Right lobe of liver (tissue), 6 donors: ENCODE results near the gene ZNF511. TPM values are rescaled to one million over a fixed set of nuclear protein-coding genes. Genes with fewer than 3 reads are reported as not detected.

Experiments used
- ATAC-seq, 4 donors: fragments of 200-7000 bp; cut with Tn5 transposase; one replicate each; pipeline ENCODE4 v1.9.1; 2020; ENCODE audit warnings: mild to moderate bottlenecking in 4 of 4, moderate library complexity in 4 of 4
- DNase-seq, 3 donors: peaks; one replicate each; pipeline ENCODE4 v3.0.0-alpha.2; 2020
- H3K27ac ChIP-seq, 3 donors: fragments of 200-600 bp; one replicate each; pipeline ENCODE4 v1.8.0; 2022
- H3K27me3 ChIP-seq, 2 donors: fragments of 200-600 bp; one replicate each; pipeline ENCODE4 v1.8.0; 2022
- H3K36me3 ChIP-seq, 4 donors: fragments of 200-600 bp; sonication (generic) in 1 of 4; one replicate each; pipeline versions ENCODE4 v1.5.1 to v1.8.0; 2017 to 2022; ENCODE audit warnings: control low read depth in 1 of 4
- H3K4me1 ChIP-seq, 4 donors: fragments of 200-600 bp; sonication (generic) in 1 of 4; one replicate each; pipeline versions ENCODE4 v1.5.1 to v1.8.0; 2017 to 2022; ENCODE audit warnings: control low read depth in 1 of 4
- H3K4me3 ChIP-seq, 3 donors: fragments of 200-600 bp; one replicate each; pipeline ENCODE4 v1.8.0; 2022
- H3K9me3 ChIP-seq, 4 donors: fragments of 200-600 bp; sonication (generic) in 1 of 4; one replicate each; pipeline versions ENCODE4 v1.5.1 to v1.8.0; 2017 to 2022; ENCODE audit warnings: control low read depth in 1 of 4
- POLR2A ChIP-seq: fragments of 450-650 bp; IDR thresholded peaks from one replicate; pipeline ENCODE4 v1.6.1; 2017; ENCODE audit warnings: antibody characterized with exemption, mild to moderate bottlenecking
- WGBS: methylation state at CpG from one replicate; pipeline ENCODE4 v1.1.6; 2018; ENCODE audit warnings: low coverage, low lambda C conversion rate; ENCODE audit not compliant: insufficient coverage; ENCODE audit errors: missing lambda C conversion rate; 5-methylcytosine and 5-hydroxymethylcytosine counted together
- intact Hi-C, 2 donors: fragments of 100-400 bp; cut with DNase I; formaldehyde crosslinking; loops; one replicate each; pipeline versions ENCODE4 v1.11.2 to v1.14.1; 2022
- total RNA-seq, 6 experiments: library from RNA; depleted of rRNA in 2 of 6; stranded (reverse); fragments of >200 nt in 2 of 6; fragmentation: NEBNext Ultra II Directional in 3 of 6; extraction: Animal tissue kit (Norgen Biotek cat#: 25700) in 3 of 6; gene quantifications; one replicate each; pipeline versions ENCODE4 v1.1.0 to v1.2.4, GENCODE V29; 2016 to 2023
- TF ChIP-seq, protein P1 (sequence below), 4 donors: fragments of 200-600 bp in 3 of 4; fragments of 450-650 bp in 1 of 4; IDR thresholded peaks; one replicate each; pipeline versions ENCODE4 v1.5.1 to v1.8.0; 2016 to 2022; ENCODE audit warnings: antibody characterized with exemption in 4 of 4, mild to moderate bottlenecking in 2 of 4
- donor health status: DM: no; HTN: yes; CAD: no.
- donor health status: DM: no; HTN: no; CAD: no.
- donor health status: DM: no; HTN: no; CAD: no.
- donor health status: DM: no; HTN: yes; CAD: no.
- donor health status: DM: no; HTN: yes; CAD: no.

The ZNF511 gene
- total RNA-seq, 6 experiments from 2014 or later: 17.4 to 30.2 (median 25.9) TPM

DNA sequence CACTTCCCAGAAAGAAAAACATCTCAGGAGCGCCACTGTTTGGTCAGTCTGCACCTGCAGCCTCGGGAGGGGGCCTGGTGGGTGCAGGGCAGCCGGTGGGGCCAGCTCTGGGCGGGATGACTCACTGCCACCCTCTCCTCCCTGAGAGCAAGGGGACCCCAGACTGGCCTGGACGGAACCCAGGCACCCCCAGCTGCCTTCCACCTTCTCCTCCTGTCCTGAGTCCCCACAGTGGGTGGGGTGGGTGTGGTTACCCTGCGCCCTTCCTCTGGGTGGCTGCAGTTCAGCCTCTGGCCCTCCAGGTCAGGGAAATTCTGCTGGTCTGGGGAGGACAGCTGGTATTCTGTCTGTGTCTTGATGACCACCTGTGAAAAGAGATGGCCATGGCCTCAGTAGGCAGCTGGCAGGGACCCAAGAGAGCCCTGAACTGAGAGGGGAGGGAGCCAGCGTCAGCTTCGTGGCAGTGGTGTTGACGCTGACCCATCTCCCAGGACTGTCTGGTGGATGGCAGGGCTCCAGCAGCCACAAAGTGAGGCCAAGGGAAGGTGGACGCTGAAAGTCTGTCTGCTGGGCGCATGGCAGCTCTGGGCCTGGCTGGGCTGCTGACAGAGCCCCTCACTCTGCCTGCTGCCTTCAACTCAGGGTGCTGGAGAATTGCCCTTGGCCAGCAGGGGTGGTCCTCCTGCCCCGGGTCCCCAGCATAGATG, 19.1 kb downstream of the ZNF511 start:
- TF ChIP-seq, protein P1, sequence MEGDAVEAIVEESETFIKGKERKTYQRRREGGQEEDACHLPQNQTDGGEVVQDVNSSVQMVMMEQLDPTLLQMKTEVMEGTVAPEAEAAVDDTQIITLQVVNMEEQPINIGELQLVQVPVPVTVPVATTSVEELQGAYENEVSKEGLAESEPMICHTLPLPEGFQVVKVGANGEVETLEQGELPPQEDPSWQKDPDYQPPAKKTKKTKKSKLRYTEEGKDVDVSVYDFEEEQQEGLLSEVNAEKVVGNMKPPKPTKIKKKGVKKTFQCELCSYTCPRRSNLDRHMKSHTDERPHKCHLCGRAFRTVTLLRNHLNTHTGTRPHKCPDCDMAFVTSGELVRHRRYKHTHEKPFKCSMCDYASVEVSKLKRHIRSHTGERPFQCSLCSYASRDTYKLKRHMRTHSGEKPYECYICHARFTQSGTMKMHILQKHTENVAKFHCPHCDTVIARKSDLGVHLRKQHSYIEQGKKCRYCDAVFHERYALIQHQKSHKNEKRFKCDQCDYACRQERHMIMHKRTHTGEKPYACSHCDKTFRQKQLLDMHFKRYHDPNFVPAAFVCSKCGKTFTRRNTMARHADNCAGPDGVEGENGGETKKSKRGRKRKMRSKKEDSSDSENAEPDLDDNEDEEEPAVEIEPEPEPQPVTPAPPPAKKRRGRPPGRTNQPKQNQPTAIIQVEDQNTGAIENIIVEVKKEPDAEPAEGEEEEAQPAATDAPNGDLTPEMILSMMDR (IDR thresholded peaks at IDR 0.05): no peak
- TF ChIP-seq POLR2A: no peak
- ATAC-seq: no peak
- Histone ChIP-seq H3K27ac (no peak overlapping the region), H3K9me3 (no peaks in the 10 kb centered on the region), H3K27me3 (peaks cover 14 to 24% of the 10 kb centered on the region in 2 donors), H3K4me3 (no peak overlapping the region), H3K4me1 (peaks cover 0 to 14% (median 0%) of the 10 kb centered on the region in 4 donors), H3K36me3 (no peaks in the 10 kb centered on the region)
- 30% methylated on average over 3 of the region's 12 CpGs for WGBS
- intact Hi-C loops: loop anchor here in 1 of 2 donors (10.0 kb wide), 1 partner anchor 47 kb away; the partner anchor contains the start of genes ECHS1 and PAOX
- no peak for DNase-seq

- Histone ChIP-seq H3K9me3 (no peaks in the 10 kb centered on the region), H3K4me3 (no peak overlapping the region), H3K27me3 (peaks cover 14 to 24% of the 10 kb centered on the region in 2 donors), H3K27ac (no peak overlapping the region), H3K36me3 (no peaks in the 10 kb centered on the region), H3K4me1 (peaks cover 0 to 14% (median 0%) of the 10 kb centered on the region in 4 donors)
- DNase-seq: no peak
- intact Hi-C loops: loop anchor here in 1 of 2 donors (10.0 kb wide), 1 partner anchor 46 kb away; the partner anchor contains the start of genes ECHS1 and PAOX
- TF ChIP-seq, protein P1 (IDR thresholded peaks at IDR 0.05): no peak
- TF ChIP-seq POLR2A: no peak
- 49% methylated on average over 5 of the region's 15 CpGs for WGBS
- ATAC-seq: no peak
Observed at GRCh38 chr10:133328358-133329343, 19.9 kb downstream of the ZNF511 start.

DNA sequence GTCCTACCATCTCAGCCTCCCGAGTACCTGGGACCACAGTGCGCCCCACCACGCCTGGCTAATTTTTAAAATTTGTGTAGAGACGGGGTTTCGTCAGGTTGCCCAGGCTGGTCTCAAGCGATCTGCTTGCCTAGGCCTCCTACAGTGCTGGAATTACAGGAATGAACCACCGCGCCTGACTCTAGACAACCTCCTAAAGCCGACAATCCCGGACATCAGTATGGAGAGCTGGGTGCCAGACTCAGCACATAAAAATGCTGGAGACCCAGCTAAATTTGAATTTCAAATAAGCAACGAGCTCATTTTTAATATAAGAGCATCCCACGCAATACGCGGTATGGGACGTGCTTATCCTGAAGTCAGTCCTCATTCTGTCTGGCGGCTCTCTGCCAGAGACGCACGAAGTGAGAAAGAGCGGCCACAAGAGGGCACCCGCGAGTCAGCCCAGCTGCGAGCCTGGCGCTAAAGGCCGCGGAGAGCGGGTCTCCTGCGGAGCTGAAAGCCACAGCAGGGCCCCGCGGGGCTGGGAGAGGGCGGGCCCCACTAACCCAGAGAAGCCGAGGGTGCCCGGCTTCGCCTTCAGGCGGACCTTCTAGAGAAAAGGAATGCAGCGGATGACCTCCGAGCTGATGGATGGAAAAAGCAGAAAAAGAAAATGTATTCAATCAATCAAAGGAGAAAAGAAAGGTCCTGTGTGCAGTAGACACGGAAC, 20.9 kb downstream of the ZNF511 start:
- TF ChIP-seq POLR2A: no peak
- TF ChIP-seq, protein P1 (IDR thresholded peaks at IDR 0.05): peak; percentile 80 to 99 (median 98)
- Histone ChIP-seq H3K27me3 (peaks cover 14 to 25% of the 10 kb centered on the region in 2 donors), H3K4me1 (peaks cover 0 to 14% (median 0%) of the 10 kb centered on the region in 4 donors), H3K4me3 (peak overlapping the region; percentile 8 to 39 (median 31)), H3K36me3 (no peaks in the 10 kb centered on the region), H3K27ac (no peak overlapping the region), H3K9me3 (no peaks in the 10 kb centered on the region)
- WGBS: 8% methylated on average over 34 of the region's 37 CpGs
- ATAC-seq (peak; percentile 91 to 98 (median 96)), DNase-seq (peak; percentile 84 to 88 (median 88))
- intact Hi-C loops: loop anchor here in 1 of 2 donors (10.0 kb wide), 1 partner anchor 45 kb away; the partner anchor contains the start of genes ECHS1 and PAOX
